Measurements from ENCODE around the gene IQSEC1. TPM values are rescaled to one million over a fixed set of nuclear protein-coding genes. Genes with fewer than 3 reads are reported as not detected.
A peak's percentile ranks its signal among the peaks of the same experiment; 100 is the strongest.

IQSEC1 gene
- total RNA-seq, 1 donor from 2014 or later, result 148 TPM

DNA sequence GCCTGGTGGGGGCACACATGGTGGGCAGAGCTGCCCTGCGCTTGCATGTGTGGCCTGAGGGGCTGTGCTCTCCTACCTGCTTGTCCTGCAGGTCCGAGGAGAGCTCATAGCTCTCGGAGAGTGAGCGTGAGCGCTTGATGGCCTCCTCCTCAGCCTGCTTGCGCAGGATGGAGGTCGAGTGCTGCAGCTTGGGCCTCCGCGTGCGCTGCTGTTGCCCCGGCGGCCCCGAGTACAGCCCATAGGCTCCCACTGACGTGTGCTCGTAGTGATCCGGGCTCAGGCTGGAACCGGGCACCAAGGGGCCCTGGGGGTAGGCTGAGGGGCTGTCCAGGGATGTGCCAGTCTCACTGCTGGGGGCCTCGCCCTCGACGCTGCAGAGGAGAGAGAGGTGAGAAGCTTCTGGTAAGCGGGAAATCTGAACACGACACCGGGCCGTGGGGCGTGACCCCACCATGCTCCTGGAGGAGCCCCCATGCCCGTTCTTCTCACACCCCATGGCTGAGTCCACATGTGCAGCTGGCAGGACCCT, 131.7 kb downstream of the IQSEC1 start:
- intact Hi-C loops (cut with DNase I), result no loop called here
- no peak overlapping the region for H3K4me3 ChIP-seq
- no peaks in the 10 kb centered on the region for H3K27me3 ChIP-seq
- no peaks in the 10 kb centered on the region for H3K9me3 ChIP-seq
- no peak for DNase-seq (ENCODE audit: low spot score in 2 of 2)
- peaks cover 16 to 26% of the 10 kb centered on the region in 2 donors for H3K36me3 ChIP-seq
- TF ChIP-seq, protein P1, sequence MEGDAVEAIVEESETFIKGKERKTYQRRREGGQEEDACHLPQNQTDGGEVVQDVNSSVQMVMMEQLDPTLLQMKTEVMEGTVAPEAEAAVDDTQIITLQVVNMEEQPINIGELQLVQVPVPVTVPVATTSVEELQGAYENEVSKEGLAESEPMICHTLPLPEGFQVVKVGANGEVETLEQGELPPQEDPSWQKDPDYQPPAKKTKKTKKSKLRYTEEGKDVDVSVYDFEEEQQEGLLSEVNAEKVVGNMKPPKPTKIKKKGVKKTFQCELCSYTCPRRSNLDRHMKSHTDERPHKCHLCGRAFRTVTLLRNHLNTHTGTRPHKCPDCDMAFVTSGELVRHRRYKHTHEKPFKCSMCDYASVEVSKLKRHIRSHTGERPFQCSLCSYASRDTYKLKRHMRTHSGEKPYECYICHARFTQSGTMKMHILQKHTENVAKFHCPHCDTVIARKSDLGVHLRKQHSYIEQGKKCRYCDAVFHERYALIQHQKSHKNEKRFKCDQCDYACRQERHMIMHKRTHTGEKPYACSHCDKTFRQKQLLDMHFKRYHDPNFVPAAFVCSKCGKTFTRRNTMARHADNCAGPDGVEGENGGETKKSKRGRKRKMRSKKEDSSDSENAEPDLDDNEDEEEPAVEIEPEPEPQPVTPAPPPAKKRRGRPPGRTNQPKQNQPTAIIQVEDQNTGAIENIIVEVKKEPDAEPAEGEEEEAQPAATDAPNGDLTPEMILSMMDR (IDR thresholded peaks at IDR 0.05), result no peak
- H3K4me1 ChIP-seq, result peaks cover 21 to 70% of the 10 kb centered on the region in 2 donors
- peak overlapping the region in 1 of 2 donors; percentile 89 for H3K27ac ChIP-seq

DNA sequence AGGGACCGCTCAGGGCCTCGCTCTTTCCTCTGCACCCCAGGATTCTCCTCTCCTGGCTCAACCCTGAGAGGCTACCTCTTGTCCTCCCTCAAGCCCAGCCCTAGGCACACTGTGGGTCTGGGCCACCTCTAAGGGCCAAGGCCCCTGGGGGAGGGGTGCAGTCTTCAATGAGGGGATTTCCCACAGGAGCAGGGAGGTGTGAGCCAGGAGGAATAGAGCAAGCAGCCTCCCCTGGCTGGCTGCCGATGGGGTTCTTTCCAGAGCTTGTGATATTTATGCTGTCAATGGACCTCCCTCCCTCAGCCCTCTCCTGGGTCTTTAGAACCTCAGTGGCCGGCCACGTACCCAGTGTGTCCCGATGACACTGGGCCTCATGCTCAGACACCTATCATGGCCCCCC, 132.4 kb downstream of the IQSEC1 start:
- TF ChIP-seq, protein P1 (IDR thresholded peaks at IDR 0.05), result no peak
- no peak for DNase-seq (ENCODE audit: low spot score in 2 of 2)
- Histone ChIP-seq H3K27ac (peak overlapping the region; percentile 6 to 89), H3K9me3 (no peaks in the 10 kb centered on the region), H3K4me1 (peaks cover 16 to 66% of the 10 kb centered on the region in 2 donors), H3K36me3 (peaks cover 23 to 32% of the 10 kb centered on the region in 2 donors), H3K27me3 (no peaks in the 10 kb centered on the region), H3K4me3 (no peak overlapping the region)
- intact Hi-C loops (cut with DNase I), result no loop called here

DNA sequence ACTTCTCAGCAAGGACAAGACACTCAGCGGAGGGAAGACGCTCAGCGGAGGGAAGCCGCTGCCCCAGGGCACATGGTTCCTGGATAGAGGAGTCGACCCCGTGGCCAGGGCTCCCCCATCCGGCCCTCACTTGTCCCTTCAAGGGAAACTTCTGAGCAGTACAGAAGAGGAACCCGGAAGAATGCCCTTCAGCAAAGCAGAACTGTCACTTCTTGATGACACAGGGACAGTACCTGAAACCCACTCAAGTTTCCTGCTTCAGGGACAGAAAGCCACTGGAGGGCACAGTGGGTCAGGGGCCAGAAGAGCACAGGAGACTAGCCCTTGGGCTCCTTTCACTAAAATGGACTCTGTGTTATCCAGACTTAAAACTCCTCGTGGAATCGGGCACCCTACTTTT, 134.1 kb downstream of the IQSEC1 start:
- peaks cover 26 to 64% of the 10 kb centered on the region in 2 donors for H3K4me1 ChIP-seq
- intact Hi-C loops (cut with DNase I), result loop anchor here (2.0 kb wide), 1 partner anchor 16 kb away; no protein-coding TSS in a partner anchor
- no peaks in the 10 kb centered on the region for H3K9me3 ChIP-seq

DNA sequence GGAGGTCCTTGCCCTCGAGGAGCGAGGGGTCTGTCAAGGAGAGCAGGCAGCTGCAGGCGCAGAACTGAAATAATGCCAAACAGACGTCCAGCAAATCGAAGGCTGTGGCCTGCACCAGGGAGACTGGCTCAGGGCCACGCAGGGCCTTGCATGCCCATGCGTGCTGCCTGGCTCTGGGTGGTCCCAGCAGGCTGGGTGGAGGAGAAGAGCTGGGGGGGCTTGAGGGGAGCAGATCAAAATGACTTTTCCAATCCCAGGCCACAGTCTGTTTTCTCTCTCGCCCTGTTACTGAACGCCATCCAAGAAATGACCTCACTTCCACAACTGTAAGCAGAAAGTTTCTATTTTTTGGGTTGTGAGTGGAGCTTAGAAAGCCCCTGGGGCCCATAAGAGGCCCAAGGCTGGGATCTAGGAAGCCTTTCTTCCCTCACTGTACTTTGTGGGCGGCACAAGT, 134.9 kb downstream of the IQSEC1 start:
- TF ChIP-seq, protein P1 (IDR thresholded peaks at IDR 0.05), result no peak
- peaks cover 28 to 42% of the 10 kb centered on the region in 2 donors for H3K36me3 ChIP-seq
- H3K4me3 ChIP-seq, result no peak overlapping the region
- peak overlapping the region; percentile 86 to 89 for H3K27ac ChIP-seq
- intact Hi-C loops (cut with DNase I), result loop anchor here (2.0 kb wide), 1 partner anchor 17 kb away; no protein-coding TSS in a partner anchor
- H3K4me1 ChIP-seq, result peaks cover 26 to 64% of the 10 kb centered on the region in 2 donors
- no peaks in the 10 kb centered on the region for H3K27me3 ChIP-seq
- DNase-seq (ENCODE audit: low spot score in 2 of 2), result peak in 1 of 2 donors; percentile 82
- no peaks in the 10 kb centered on the region for H3K9me3 ChIP-seq

More for the DNA sequence above, 134.1 kb downstream of the IQSEC1 start:
- H3K36me3 ChIP-seq, result peaks cover 28 to 42% of the 10 kb centered on the region in 2 donors
- no peaks in the 10 kb centered on the region for H3K27me3 ChIP-seq
- peak overlapping the region; percentile 86 to 89 for H3K27ac ChIP-seq
- no peak for DNase-seq (ENCODE audit: low spot score in 2 of 2)
- H3K4me3 ChIP-seq, result no peak overlapping the region
- TF ChIP-seq, protein P1 (IDR thresholded peaks at IDR 0.05), result no peak

DNA sequence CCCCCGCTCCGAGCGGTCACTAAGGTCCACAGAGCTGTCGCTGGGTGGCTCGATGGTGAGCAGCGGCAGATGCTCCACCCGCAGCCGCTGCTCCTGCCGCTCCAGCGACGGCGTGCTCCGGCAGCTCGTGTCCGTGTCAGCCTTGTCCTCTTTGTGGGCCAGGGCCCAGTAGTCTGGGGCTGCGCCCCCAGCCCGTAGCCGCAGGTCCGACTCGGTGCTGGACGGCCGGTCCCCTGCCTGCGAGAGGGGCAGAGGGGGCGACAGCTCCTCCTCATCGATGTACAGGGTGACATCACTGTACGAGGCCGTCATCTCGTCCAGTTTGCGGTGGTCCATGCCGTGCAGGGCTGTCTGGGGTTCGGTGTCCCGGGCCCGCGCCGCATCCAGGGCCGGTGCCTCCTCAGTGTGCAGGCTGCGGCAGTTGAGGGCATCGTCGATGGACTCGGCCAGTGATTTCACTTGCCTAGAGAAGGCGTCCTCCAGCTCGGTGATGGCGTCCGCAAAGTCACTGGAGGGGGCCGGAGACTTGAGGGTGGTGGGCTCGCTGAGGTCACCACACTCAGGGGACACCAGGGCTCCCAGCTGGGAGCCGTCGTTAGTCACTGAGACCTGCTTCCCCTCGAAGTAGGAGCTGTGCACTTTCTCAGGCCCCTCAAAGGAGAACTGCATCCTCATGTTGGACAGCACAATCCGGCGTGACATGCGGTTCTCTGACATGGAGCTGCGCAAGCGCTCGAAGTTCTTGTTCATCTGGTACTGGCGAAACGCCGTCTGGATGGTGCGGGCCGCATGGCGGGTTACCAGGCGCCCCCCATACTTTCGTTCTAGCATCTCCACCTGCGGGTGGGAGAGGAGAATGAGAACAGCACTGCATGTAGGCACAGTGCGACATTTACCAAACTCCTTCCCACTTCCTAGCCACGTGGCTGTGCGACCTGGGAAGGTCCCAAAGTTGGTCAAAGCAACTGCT, 137.1 kb downstream of the IQSEC1 start:
- H3K9me3 ChIP-seq, result no peaks in the 10 kb centered on the region
- DNase-seq (ENCODE audit: low spot score in 2 of 2), result no peak
- TF ChIP-seq, protein P1 (IDR thresholded peaks at IDR 0.05), result no peak
- no peak overlapping the region for H3K4me3 ChIP-seq
- intact Hi-C loops (cut with DNase I), result loop anchor here (2.0 kb wide), 1 partner anchor 59 kb away; no protein-coding TSS in a partner anchor
- peaks cover 26 to 76% of the 10 kb centered on the region in 2 donors for H3K4me1 ChIP-seq
- no peaks in the 10 kb centered on the region for H3K27me3 ChIP-seq
- H3K27ac ChIP-seq, result peak overlapping the region; percentile 88 to 89
- peaks cover 28 to 43% of the 10 kb centered on the region in 2 donors for H3K36me3 ChIP-seq
